HG03097 (cell line): Measurements from ENCODE around the gene ZNF189.

ENCODE experiments used
- ATAC-seq: cut with Tn5 transposase; IDR thresholded peaks from one replicate; pipeline ENCODE4 v1.9.1; 2021; ENCODE audit not compliant: unreplicated experiment, low FRiP score

Gene ZNF189

DNA sequence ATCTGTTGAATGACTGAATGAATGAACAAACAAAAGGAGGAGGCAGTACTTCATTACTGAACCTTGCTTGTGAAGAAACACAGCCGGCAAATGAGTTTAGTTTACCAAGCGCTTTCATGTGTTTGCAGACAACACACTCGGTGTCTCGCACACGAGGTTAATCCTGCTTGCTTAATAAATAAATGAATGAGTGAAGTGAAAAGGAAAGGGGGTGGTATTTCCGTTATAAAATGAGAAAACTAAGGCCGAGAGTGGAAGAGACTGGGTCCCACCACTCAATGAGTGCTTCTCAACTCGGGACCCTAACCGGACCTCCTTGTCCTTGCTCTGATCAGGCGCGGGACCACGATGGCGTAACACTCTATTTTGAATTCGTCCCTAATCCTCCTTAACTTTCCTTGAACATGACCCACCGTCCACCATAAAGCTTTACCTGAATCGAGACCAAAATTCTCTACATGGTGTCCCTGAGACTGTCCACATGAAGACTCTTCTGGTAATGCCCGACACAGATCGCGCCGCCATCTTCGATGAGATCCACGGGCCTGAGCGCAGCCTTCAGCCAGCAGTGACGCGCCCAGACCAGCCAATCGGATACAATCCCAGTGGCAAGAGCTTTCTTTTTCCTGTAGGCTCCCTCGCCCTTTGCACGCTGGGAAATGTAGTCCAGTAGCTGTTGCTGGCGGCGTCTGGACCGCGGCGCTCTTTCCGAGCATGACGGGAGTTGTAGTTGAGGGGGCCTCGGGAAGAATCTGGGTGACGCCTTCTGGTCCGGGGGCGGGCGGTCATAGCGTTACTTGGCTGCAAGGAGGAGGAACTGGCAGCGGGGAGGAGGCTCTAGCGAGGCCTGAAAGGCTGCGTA lies at the start of gene ZNF189, which contains the start of gene MRPL50:
ZNF189 (plus strand) TSS at position 784 of the 862 bp plus-strand sequence. CDS start 306 bp downstream, outside the sequence.
MRPL50 (minus strand) TSS at position 551 of the 862 bp plus-strand sequence; CDS start at position 525, 26 bp downstream.
- ATAC-seq = peak; percentile 99

DNA sequence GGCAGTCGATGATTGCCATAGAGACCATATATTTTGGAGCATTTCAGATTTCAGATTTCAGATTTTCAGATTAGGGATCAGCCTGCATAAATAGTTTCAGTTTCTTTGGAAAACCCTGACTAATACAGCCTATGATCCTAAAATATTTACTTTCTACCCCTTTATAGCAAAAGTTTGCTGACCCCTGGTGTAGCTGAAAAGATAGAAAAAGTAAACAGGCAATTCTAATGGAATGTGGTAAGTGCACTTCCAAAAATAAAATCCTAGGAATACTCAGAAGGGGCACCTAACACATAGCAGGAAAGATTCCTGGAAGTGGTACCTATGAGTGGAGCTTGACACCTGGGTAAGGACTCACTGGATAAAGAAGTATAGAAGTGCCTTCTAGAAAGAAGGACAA lies 48.4 kb upstream of the ZNF189 start:
- ATAC-seq = no peak

DNA sequence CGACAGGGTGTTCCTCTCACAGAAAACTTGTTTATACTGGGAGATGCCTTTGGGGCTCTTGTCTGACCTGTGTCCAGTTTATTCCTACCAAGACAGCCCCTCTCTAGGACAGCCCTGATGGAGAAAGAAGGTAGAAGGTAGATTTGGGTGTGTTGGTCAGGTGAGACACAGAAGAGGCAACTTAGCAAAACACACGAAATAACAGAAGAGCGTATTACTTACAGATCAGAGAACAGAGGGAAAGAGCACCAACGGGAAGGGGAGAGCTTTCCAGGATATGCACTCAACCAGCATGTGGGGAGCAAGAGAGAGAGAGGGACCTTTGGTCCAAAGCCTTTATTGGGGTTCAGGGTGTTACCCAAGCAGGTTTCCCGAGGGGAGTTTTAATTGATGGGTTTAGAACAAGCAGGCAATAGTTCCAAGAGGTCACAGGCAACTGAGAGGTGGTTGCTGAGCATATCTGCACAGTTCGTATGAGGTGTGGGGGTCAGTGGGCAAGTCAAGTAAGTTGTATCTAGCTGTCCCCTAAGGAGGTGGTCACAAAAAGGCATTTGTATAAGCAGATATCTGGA lies 45.7 kb upstream of the ZNF189 start:
- ATAC-seq = no peak

DNA sequence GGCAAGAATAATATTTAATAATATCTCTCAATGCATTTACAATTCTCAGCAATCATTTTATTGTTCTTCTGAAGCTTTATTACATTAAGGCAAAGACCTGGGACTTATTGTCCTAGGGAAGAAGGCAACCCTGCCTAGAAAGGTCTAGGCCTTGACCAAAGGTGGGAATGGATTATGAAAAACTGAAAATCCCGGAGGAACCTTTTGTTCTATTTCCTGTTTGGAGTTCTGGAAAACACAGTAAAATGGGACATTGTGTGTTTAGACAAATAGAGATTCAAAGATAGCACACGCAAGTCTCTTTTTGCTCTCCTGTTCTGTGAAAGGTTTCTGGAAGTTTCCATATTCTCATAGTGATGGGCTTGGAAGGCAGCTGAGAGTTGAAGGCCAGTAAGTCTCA lies 45.0 kb upstream of the ZNF189 start:
- ATAC-seq = no peak

DNA sequence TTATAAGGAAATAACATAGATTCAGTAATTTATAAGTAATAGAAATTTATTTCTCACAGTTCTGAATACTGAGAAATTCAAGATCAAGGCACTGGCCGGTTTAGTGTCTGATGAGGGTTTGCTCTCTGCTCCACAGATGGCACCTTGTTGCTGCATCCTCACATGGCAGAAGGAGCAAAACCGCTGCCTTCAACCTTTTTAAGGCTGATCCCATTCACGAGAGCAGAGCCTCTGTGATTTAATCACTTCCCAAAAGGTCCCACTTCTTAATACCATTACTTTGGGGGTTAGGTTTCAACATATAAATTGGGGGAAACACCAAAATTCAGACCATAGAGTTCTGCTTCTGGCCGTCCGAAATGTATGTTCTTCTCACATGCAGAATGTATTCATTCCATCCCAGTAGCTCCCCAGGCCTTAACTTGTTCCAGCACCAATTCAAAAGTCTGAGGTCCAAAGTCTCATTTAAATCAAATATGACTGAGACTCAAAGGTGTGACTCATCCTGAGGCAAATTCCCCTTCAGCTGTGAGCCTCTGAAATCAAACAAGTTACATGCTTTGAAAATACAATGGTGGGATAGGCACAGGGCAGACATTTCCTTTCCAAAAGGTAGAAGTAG lies 44.4 kb upstream of the ZNF189 start:
- no peak for ATAC-seq

GRCh38 chr9:101354765-101355708 lies 43.6 kb upstream of the ZNF189 start:
- no peak for ATAC-seq

GRCh38 chr9:101356619-101357018 lies 42.0 kb upstream of the ZNF189 start:
- ATAC-seq = no peak

DNA sequence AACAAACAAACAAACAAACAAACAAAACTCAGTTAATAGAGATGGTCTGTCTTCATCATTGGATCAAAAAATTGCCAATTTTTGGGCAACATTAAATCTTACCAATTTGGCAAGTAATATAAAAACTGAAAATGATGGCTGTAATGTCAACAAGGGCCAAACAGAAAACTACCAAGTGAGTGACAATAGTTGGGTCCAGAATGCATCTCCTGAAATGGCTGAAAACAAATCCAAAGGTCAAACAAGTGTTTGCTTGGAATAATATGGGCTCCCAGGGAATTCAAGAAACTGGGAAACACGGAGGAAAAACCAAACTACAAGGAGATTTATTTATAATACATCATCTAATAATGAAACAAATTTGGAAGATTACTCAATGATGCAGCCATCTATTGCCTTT lies 39.0 kb upstream of the ZNF189 start:
- no peak for ATAC-seq

DNA sequence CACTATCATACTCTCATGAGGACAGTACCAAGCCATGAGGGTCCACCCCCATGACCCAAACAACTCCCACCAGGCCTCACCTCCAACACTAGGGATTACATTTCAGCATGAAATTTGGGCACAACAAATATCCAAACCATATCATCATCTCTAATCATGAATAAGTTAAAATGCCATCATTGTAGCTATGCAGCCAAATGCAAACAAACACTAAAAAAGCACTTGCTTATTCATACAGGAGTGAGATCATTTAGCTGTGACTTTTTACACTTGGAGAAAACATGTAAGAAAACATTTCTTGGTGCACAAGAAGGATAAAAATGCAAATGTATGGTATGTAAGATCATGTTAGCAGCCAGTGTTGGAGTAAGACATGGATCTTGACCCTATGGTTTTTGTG lies 38.0 kb upstream of the ZNF189 start:
- ATAC-seq = no peak

GRCh38 chr9:101362450-101362849 lies 36.2 kb upstream of the ZNF189 start:
- ATAC-seq = no peak

DNA sequence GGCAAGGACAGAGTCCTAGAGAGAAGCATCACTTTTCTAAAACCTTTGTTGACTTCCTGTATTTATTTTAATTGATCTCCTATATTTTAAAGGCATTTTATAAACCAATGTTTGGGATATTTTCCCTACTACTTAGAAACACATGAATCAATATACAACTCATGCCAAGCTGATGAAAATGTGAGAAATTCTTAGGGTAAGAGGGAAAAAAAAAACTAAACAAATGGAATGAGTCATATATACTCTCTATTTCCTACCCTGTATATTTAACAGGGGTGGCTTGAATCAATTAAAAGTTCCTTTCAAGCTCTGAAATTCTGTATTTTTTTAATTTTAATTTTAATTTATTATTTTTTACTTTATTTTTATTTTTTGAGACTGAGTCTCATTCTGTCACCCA lies 33.5 kb upstream of the ZNF189 start:
- no peak for ATAC-seq

DNA sequence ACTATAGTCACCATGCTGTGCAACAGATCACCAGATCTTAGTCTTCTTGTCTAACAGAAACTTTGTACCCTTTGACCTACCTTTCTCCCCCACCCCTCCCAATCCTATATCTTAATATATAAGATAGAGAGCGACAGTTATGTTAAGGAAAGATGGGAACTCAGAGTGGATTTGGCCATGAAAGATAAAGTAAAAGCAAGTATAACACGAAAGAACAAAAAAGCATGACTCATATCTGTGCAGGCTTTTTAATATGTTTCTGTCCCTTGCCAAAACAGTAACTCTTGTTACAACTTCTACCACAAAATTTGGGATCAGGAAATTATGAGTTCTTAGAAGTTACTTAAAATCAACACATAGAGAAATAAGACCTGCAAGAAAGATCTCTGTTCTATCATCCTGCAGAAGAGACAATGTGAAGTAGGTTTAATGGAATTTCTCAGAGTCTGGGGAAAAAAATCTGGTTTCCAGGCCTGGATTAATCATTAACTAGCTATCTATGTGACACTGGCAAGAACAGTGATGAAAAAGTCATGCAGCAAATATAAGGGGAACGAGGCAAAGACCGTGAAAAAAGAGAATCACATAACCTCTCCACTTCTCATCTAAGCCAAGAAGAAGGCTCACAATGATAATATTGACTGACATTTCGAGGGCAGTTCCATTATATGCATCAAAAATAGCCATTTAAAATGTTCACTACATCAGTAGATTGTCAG lies 32.5 kb upstream of the ZNF189 start:
- ATAC-seq = no peak

- ATAC-seq = no peak
Observed at GRCh38 chr9:101367323-101367722, 31.3 kb upstream of the ZNF189 start.

GRCh38 chr9:101369286-101369685 lies 29.4 kb upstream of the ZNF189 start:
- ATAC-seq = no peak

- no peak for ATAC-seq
Observed at GRCh38 chr9:101369884-101370531, 28.6 kb upstream of the ZNF189 start.

DNA sequence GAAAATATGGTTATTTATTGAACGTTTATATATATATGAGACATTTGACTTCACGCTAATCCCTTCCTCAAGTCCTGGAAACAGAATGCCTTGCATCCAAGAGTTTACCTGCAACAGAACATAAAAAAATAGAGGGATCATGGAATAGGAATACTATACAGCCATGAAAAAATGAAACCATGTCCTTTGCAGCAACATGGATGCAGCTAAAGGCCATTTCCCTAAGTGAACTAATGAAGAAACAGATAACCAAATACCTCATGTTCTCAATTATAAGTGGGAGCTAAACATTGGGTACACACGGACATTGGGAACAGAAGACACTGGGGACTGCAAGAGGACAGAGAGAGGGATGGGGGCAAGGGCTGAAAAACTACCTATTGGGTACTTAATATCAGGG lies 26.8 kb upstream of the ZNF189 start:
- no peak for ATAC-seq

DNA sequence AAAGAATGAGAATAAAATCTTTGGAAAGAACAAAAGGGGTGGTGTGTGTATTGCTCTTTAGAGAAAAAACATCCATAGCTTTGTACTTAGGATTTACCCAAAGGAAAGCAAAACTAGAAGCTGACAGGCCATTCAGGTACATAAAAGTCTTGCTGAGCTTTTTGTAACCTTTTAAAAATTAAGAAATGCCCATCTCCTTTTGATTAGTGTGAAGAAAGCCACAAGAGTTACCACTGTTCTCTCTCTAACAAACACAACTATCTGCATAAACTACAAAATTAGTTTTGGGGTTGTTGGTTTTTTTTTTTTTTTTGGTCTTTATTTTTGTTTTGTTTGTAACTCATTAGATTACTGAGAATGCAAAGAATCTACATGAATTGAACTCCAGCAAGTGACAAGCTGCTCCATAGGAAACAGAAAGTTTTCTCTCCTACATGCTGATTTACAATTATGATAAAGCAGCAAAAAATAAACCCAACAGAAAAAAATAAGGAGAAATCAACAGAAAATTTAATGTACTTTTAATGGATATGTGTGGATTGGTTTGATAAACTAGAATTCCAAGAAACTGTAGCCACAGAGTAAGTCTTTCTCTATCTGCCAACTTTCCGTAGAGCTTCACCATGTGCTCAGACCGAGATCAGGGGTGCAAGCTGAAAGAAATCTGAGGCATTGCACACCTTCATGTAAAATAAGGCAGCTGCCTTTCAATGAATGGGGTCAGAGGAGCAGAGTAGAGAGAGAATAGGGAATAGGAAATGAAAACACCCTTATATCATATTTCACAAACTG lies 26.1 kb upstream of the ZNF189 start:
- no peak for ATAC-seq

- no peak for ATAC-seq
Observed at GRCh38 chr9:101375546-101375945, 23.1 kb upstream of the ZNF189 start.
